GM12875 (cell line): ENCODE data around the gene OR6V1.

Source experiments
- H3K4me3 ChIP-seq: one replicate; pipeline ENCODE4 v1.5.1; 2011; ENCODE audit warnings: low read depth, low read length, control low read depth
- CTCF ChIP-seq: IDR thresholded peaks from 2 replicates; pipeline ENCODE4 v1.5.1; 2011; ENCODE audit warnings: low read depth, mild to moderate bottlenecking, control low read depth, inconsistent platforms, low read length, moderate library complexity, borderline replicate concordance; ENCODE audit not compliant: insufficient read depth

OR6V1 gene

GRCh38 chr7:143042159-143042789 lies 9.9 kb upstream of the OR6V1 start:
- TF ChIP-seq CTCF = no peak
- no peak overlapping the region for H3K4me3 ChIP-seq

- TF ChIP-seq CTCF = no peak
- no peak overlapping the region for H3K4me3 ChIP-seq
Observed at GRCh38 chr7:143042790-143043271, 9.3 kb upstream of the OR6V1 start.

DNA sequence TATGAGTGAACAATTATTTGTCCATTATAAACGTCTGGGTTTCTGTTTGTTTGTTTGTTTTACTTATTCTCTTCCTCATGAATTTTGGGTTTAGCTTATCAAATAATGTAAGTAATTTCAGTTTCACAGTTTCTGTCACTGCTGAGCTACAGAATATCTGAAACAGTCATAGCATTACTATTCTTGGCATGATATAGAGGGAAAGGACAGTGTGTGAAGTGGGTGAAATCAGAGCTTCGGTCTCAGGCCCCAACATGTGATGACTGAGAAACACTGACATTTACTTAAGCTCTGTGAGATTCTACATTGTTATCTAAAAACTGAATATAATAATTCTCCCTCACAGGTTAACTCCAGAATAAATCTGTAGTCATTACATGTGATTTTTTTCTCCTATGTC lies 8.8 kb upstream of the OR6V1 start:
- no peak for TF ChIP-seq CTCF
- H3K4me3 ChIP-seq = no peak overlapping the region

- no peak overlapping the region for H3K4me3 ChIP-seq
- TF ChIP-seq CTCF = no peak
Observed at GRCh38 chr7:143046426-143046851, 5.7 kb upstream of the OR6V1 start.

DNA sequence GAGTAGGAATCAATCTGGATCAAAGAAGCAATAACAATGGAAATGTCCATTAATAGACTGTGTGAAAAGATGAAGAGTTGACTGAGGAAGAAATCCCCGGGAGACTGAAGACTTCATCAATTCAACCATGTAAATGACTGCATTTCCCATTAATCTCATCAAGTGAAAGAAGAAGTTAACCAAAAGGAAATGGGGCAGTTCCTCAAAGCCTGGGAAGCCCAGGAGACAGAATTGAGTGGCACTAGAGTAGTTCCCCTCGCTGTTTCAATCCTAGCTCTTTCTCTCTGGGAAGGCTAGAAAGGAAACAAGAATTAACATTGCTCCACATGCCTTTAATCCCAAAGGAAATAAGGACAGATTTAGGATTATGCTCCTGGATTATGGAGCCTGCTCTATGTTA lies 4.8 kb upstream of the OR6V1 start:
- TF ChIP-seq CTCF = no peak
- H3K4me3 ChIP-seq = no peak overlapping the region

DNA sequence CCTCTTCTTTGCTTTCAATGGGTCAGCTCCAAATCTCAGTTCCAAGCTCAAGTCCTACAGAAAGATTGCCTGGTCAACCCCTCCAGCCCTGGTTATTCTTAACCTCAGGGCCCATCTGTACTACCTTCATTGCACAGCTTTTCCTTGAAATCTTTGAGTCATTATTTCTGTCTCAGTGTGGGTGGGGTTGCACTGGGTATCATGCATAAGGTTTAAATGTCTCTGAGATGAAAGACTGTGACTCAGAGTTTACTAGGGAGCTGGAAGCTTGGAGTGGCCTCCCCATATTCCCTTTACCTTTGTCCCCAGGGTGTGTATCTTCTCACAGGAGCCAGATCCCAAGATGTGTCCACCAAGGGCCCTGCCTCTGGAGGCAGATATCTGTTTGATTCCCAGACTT lies 3.3 kb upstream of the OR6V1 start:
- no peak overlapping the region for H3K4me3 ChIP-seq
- no peak for TF ChIP-seq CTCF

DNA sequence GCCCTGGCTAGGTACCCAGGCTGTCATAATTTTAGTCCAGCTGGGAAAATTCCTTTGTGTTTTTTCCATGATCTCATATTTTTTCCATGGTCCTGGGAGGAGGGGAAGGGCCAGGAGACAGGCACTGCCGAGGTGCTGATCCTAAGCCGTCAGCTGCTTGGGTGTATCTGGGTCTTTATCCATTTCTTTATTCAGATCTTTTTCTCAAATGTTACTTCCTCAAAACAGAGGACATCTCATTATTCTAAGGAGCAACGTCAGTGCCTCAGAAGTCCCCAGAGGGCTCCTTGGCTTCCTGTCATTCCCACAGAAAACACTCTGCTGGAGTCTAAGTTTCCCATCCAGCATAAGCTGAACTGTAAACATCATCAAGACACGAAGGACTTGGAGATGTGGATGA lies 2.8 kb upstream of the OR6V1 start:
- TF ChIP-seq CTCF = no peak
- H3K4me3 ChIP-seq = no peak overlapping the region
